ENCODE results near the gene ACCS. TPM values are rescaled to one million over a fixed set of nuclear protein-coding genes. Genes with fewer than 3 reads are reported as not detected.
A peak's percentile ranks its signal among the peaks of the same experiment; 100 is the strongest.

The ACCS gene
- total and polyA plus RNA-seq, 9 of the 15 experiments (the other 6 are each of a cell fraction or from before 2014, with no cell fraction given): 4.2 to 25.9 (median 16.3) TPM

DNA sequence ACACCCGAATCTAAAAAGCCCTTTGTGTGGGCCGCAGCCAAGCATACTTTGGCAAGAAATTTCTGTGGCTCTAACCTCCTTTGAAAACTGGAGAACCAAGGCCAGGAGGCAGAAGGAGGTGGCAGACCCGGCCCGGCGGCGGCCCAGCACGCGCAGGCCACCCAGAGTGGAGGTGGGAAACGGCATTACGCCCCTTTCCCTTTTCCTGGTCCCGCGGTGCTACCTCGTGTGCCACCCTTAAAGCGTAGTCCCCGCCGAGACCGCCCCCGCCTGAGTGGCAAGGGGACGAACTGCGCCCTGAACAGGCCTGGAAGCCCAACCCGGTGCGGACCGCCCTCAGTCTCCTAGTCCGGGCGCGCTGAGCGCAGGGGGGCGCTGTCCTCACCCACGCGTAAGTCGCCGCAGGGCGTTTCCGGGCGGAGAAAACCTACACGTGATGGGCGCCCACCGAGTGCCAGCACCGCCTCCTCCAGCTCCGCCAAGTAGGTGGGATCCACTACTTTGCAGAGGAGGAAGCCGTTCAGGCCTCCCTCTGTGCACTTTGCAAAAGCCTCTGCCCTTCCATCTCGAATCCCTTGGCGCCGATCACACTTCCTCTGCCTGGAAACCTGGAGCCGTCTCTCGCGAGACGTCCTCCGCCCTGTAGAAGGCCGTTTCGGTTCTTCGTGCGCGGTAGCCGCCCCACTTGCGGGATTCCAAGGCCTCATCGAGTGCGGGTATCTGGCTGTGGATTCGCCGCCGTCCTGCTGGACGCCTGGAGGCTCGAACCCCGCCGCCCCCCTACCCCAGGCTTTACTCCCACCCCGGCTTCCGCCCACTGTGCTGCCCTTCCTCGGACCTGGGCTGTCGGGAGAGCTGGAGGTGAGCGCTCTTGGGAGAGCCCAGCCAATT lies at the start of gene ACCS (continued):
- TF ChIP-seq, protein P1, sequence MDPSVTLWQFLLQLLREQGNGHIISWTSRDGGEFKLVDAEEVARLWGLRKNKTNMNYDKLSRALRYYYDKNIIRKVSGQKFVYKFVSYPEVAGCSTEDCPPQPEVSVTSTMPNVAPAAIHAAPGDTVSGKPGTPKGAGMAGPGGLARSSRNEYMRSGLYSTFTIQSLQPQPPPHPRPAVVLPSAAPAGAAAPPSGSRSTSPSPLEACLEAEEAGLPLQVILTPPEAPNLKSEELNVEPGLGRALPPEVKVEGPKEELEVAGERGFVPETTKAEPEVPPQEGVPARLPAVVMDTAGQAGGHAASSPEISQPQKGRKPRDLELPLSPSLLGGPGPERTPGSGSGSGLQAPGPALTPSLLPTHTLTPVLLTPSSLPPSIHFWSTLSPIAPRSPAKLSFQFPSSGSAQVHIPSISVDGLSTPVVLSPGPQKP (CRISPR knock-in tag; IDR thresholded peaks at IDR 0.05): no peak
- TF ChIP-seq KHSRP (IDR thresholded peaks at IDR 0.05) (no peak), CBFA2T2 (conservative IDR thresholded peaks at IDR 0.05) (0 out of 2 replicates have a peak, but pooled peaks have one; percentile 14), FUS (optimal IDR thresholded peaks at IDR 0.05; ENCODE audit: low read depth, low read length) (no peak), MECOM (CRISPR knock-in tag; IDR thresholded peaks at IDR 0.05) (no peak; the same call in 1 of the 2 replicates), TAF1 (IDR thresholded peaks at IDR 0.05; ENCODE audit: control insufficient read depth, extremely low read depth, insufficient read depth, low read length, severe bottlenecking) (peak; percentile 63), RCOR1 (IDR thresholded peaks at IDR 0.05; ENCODE audit: borderline replicate concordance in 1 of 2, low read depth in 2 of 2, low read length in 2 of 2) (peak in 1 of 2 experiments; percentile 72; a peak in 1 of 4 replicates), TRIM24 (IDR thresholded peaks at IDR 0.05) (peak; percentile 14 to 45; a peak in 1 of 4 replicates), RB1 (IDR thresholded peaks at IDR 0.05; ENCODE audit: low read depth) (peak; percentile 85), ZNF507 (tag; conservative IDR thresholded peaks at IDR 0.05) (no peak), ELF4 (CRISPR knock-in tag; IDR thresholded peaks at IDR 0.05) (no peak), SMAD4 (CRISPR knock-in tag; conservative IDR thresholded peaks at IDR 0.05) (peak; percentile 81), KDM1A (IDR thresholded peaks at IDR 0.05) (no peak), EZH2 (IDR thresholded peaks at IDR 0.05; ENCODE audit: borderline replicate concordance, low read depth, low read length) (no peak)
- TF ChIP-seq, protein P2, sequence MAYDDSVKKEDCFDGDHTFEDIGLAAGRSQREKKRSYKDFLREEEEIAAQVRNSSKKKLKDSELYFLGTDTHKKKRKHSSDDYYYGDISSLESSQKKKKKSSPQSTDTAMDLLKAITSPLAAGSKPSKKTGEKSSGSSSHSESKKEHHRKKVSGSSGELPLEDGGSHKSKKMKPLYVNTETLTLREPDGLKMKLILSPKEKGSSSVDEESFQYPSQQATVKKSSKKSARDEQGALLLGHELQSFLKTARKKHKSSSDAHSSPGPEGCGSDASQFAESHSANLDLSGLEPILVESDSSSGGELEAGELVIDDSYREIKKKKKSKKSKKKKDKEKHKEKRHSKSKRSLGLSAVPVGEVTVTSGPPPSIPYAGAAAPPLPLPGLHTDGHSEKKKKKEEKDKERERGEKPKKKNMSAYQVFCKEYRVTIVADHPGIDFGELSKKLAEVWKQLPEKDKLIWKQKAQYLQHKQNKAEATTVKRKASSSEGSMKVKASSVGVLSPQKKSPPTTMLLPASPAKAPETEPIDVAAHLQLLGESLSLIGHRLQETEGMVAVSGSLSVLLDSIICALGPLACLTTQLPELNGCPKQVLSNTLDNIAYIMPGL (CRISPR knock-in tag; IDR thresholded peaks at IDR 0.05): no peak
- TF ChIP-seq, protein P3, sequence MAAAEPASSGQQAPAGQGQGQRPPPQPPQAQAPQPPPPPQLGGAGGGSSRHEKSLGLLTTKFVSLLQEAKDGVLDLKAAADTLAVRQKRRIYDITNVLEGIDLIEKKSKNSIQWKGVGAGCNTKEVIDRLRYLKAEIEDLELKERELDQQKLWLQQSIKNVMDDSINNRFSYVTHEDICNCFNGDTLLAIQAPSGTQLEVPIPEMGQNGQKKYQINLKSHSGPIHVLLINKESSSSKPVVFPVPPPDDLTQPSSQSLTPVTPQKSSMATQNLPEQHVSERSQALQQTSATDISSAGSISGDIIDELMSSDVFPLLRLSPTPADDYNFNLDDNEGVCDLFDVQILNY (CRISPR knock-in tag; IDR thresholded peaks at IDR 0.05): peak; percentile 61; the same call in 1 of the 2 replicates
